A673 (cell line): Measurements from ENCODE around the gene IFNL1. TPM values are rescaled to one million over a fixed set of nuclear protein-coding genes. Genes with fewer than 3 reads are reported as not detected.

Experiments used
- BruUV-seq: library from RNA; stranded (reverse); fragments of 400-500 nt; replicated peaks from 2 replicates; lab custom pipeline; 2021; lab: Mats Ljungman, UMichigan
- CTCF ChIA-PET: fragments of 300-600 bp; sonication (Branson Sonifier 250); formaldehyde crosslinking; loops from one replicate; lab custom pipeline; 2022; ENCODE audit warnings: antibody characterized with exemption; lab: Charles Lee
- POLR2A ChIA-PET: fragments of 300-600 bp; sonication (Branson Sonifier 250); formaldehyde crosslinking; loops from one replicate; lab custom pipeline; 2022; ENCODE audit warnings: antibody characterized with exemption; ENCODE audit not compliant: low non-redundant PET; lab: Charles Lee
- DNase-seq: peaks from one replicate; pipeline ENCODE4 v3.0.0-alpha.2; 2015; ENCODE audit warnings: low spot score
- H3K27ac ChIP-seq: fragments of 200-600 bp; sonication (generic); 2 replicates; pipeline ENCODE4 v1.5.1; 2016; ENCODE audit warnings: mixed run types, low read depth, mild to moderate bottlenecking, mixed read lengths, antibody characterized with exemption, low read length; ENCODE audit not compliant: poor library complexity, severe bottlenecking
- H3K27me3 ChIP-seq: fragments of 200-600 bp; sonication (generic); replicated peaks from 2 replicates; pipeline ENCODE4 v1.6.1; 2017; ENCODE audit warnings: mixed run types, low read depth, mild to moderate bottlenecking, mixed read lengths, antibody characterized with exemption, low read length; ENCODE audit not compliant: insufficient read depth, poor library complexity
- H3K36me3 ChIP-seq: fragments of 200-600 bp; sonication (generic); 2 replicates; pipeline ENCODE4 v1.6.1; 2016; ENCODE audit warnings: mixed run types, mild to moderate bottlenecking, mixed read lengths, antibody characterized with exemption, low read length; ENCODE audit not compliant: insufficient read depth, poor library complexity, severe bottlenecking
- H3K4me1 ChIP-seq: fragments of 200-600 bp; sonication (generic); 2 replicates; pipeline ENCODE4 v1.6.1; 2017; ENCODE audit warnings: mixed run types, mild to moderate bottlenecking, mixed read lengths, antibody characterized with exemption, low read length; ENCODE audit not compliant: insufficient read depth, poor library complexity, severe bottlenecking
- H3K4me3 ChIP-seq: fragments of 200-600 bp; sonication (generic); 2 replicates; pipeline ENCODE4 v1.5.1; 2016; ENCODE audit warnings: low read depth, mixed run types, mild to moderate bottlenecking, mixed read lengths, low read length; ENCODE audit not compliant: poor library complexity, severe bottlenecking
- H3K9me3 ChIP-seq: fragments of 200-600 bp; sonication (generic); 2 replicates; pipeline ENCODE4 v1.6.1; 2016; ENCODE audit warnings: mixed run types, low read depth, mild to moderate bottlenecking, mixed read lengths, antibody characterized with exemption, low read length; ENCODE audit not compliant: poor library complexity, severe bottlenecking
- CTCF ChIP-seq: fragments of 300-800, 200-600 bp; sonication (generic); conservative IDR thresholded peaks from 2 replicates; pipeline ENCODE4 v1.5.1; 2017; ENCODE audit warnings: low read depth, mild to moderate bottlenecking, antibody characterized with exemption, low read length, moderate library complexity, mixed read lengths
- EZH2 ChIP-seq: fragments of 200-600 bp; sonication (generic); IDR thresholded peaks from 2 replicates; pipeline ENCODE4 v1.6.1; 2017; ENCODE audit warnings: borderline replicate concordance, low read depth, mild to moderate bottlenecking, mixed read lengths, antibody characterized with exemption, low read length; ENCODE audit not compliant: poor library complexity, severe bottlenecking
- intact Hi-C: fragments of 100-400 bp; cut with micrococcal nuclease; formaldehyde crosslinking; loops from one replicate; pipeline ENCODE4 v1.10.0; 2022; ENCODE audit not compliant: unreplicated experiment
- total RNA-seq: library from RNA; stranded (reverse); gene quantifications from 2 replicates; pipeline ENCODE4 v1.2.3, GENCODE V29; 2021

Gene IFNL1
- total RNA-seq, 1 experiment from 2014 or later, result not detected

- DNase-seq, result peak; percentile 99
- H3K27ac ChIP-seq, result peak within 1 kb of the TSS; percentile 94
- POLR2A ChIA-PET, result interaction anchor here (0.6 kb wide), 3 partner anchors 127 to 232 kb away, joined by 5 read pairs; no protein-coding TSS in a partner anchor
- no TSS peak for BruUV-seq
- CTCF ChIA-PET, result interaction anchor here (0.6 to 1.0 kb wide), 7 partner anchors 11 to 222 kb away, joined by 3 to 6 read pairs (median 5); partner anchors contain the start of genes MED29 and PAF1
- H3K4me3 ChIP-seq, result peak within 1 kb of the TSS; percentile 94
- H3K4me1 ChIP-seq, result peaks cover 33% of the 10 kb centered on the region
- no peaks in the 10 kb centered on the region for H3K9me3 ChIP-seq
- peak; percentile 65 for TF ChIP-seq CTCF
- TF ChIP-seq EZH2, result no peak
- intact Hi-C loops, result no loop called here
- H3K36me3 ChIP-seq, result no peaks in the 10 kb centered on the region
- H3K27me3 ChIP-seq, result no peaks in the 10 kb centered on the region
Observed at GRCh38 chr19:39341719-39342604, 45.8 kb downstream of the IFNL1 start, which contains the start of gene SAMD4B. Gene SAMD4B, plus strand, starts transcription at chr19:39342421. Its CDS starts 14,473 bp downstream, at chr19:39356894.

GRCh38 chr19:39342647-39343305, 46.6 kb downstream of the IFNL1 start:
- no TSS peak for BruUV-seq
- no peaks in the 10 kb centered on the region for H3K36me3 ChIP-seq
- peak overlapping the region; percentile 94 for H3K4me3 ChIP-seq
- peaks cover 41% of the 10 kb centered on the region for H3K4me1 ChIP-seq
- no peak for DNase-seq
- TF ChIP-seq CTCF, result no peak
- no peak for TF ChIP-seq EZH2
- intact Hi-C loops, result no loop called here
- CTCF ChIA-PET, result interaction anchor here (0.6 to 1.0 kb wide), 6 partner anchors 10 to 223 kb away, joined by 3 to 6 read pairs (median 4); partner anchors contain the start of genes MED29 and PAF1
- peak overlapping the region; percentile 94 for H3K27ac ChIP-seq
- H3K9me3 ChIP-seq, result no peaks in the 10 kb centered on the region
- POLR2A ChIA-PET, result interaction anchor here (0.6 kb wide), 3 partner anchors 128 to 233 kb away, joined by 5 read pairs; no protein-coding TSS in a partner anchor
- no peaks in the 10 kb centered on the region for H3K27me3 ChIP-seq

GRCh38 chr19:39345956-39346355, 49.7 kb downstream of the IFNL1 start:
- peaks cover 7% of the 10 kb centered on the region for H3K36me3 ChIP-seq
- CTCF ChIA-PET, result no interaction called here
- H3K27ac ChIP-seq, result peak overlapping the region; percentile 19
- DNase-seq, result no peak
- H3K4me3 ChIP-seq, result no peak overlapping the region
- H3K9me3 ChIP-seq, result no peaks in the 10 kb centered on the region
- BruUV-seq, result no TSS peak
- H3K4me1 ChIP-seq, result peaks cover 42% of the 10 kb centered on the region
- intact Hi-C loops, result no loop called here
- POLR2A ChIA-PET, result no interaction called here
- no peaks in the 10 kb centered on the region for H3K27me3 ChIP-seq
- no peak for TF ChIP-seq EZH2
- peak; percentile 29; the same call in 1 of the 2 replicates for TF ChIP-seq CTCF
